HG03159 (cell line): ENCODE measurements around the gene ANKRD29.

Experiments used
- ATAC-seq: cut with Tn5 transposase; IDR thresholded peaks from one replicate; pipeline ENCODE4 v1.9.1; 2021; ENCODE audit warnings: mild to moderate bottlenecking, moderate library complexity; ENCODE audit not compliant: unreplicated experiment

Gene ANKRD29

GRCh38 chr18:23688528-23688927 lies 25.8 kb upstream of the ANKRD29 start:
- no peak for ATAC-seq

DNA sequence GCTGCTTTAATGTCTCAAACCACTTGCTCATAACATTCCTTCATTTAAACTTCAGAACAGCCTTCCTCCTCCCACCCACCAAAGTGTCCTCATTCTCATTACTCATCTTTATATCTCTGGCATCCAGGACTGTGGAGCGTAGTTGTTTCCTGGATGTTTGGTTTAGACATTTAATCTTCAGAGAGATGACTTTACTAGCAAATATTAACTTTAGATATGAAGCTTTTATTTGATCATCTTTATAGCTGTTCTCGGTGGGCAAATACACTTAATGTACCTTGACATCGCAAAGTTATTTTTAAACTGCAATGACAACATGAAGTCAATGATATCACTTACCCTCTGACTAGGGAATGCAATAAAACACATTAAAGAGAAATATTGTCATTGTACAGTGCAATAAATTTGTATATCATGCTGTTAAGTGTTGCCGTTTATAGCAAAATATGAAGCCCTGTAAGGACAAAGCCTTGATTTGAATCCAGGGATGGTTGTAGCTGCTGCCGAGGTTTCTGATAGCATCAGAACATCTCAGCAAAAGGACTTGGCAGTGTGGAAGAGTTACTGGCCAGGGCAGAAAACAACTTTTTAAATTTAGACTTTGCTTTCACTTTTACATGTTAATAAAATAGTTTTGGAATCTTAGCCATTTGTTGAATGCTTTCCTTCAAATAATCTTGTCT lies 21.9 kb upstream of the ANKRD29 start:
- no peak for ATAC-seq

DNA sequence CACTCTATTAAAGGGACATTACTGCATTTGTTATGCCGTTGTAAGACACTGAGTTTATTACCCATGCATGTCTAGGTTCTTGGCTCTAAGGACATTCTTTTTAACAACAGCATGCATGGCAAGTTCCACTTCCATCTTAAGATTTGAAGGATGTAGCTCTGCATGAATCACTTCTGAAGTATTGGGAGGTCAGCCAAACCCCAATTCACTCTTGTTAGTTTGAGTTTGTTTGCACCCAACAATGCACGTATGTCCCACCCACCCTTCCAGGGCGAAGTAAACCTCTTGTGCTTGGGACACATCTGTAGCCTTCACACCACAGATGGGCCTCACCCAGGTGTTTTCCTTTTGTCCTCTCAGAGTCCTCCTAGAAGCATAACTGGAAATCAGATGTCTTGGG lies 21.0 kb upstream of the ANKRD29 start:
- ATAC-seq: no peak

DNA sequence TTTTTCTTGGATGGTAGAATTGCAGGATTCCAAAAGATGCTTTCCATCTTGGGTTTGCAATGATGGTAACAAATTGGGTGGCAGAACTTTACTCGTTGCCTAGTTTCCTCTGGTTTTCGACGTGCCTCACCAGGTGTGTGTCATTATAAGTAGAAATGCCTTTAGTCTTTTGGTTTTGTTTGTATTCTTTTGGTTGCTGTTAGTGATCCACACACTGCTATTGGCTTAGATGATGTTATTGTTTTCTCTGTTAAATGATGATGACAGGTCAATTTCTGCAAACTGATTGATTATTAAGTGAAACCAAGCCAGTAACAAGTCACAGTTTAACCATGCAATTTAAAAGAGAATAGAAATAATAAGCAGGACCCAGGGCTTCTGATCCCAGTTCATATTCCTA lies 20.4 kb upstream of the ANKRD29 start:
- ATAC-seq: no peak

GRCh38 chr18:23682472-23682871 lies 19.8 kb upstream of the ANKRD29 start:
- no peak for ATAC-seq

- ATAC-seq: no peak
Measured at GRCh38 chr18:23682045-23682444, 19.3 kb upstream of the ANKRD29 start.

GRCh38 chr18:23675896-23676295 lies 13.2 kb upstream of the ANKRD29 start:
- ATAC-seq: no peak

- ATAC-seq: no peak
Measured at GRCh38 chr18:23675236-23675635, 12.5 kb upstream of the ANKRD29 start.

DNA sequence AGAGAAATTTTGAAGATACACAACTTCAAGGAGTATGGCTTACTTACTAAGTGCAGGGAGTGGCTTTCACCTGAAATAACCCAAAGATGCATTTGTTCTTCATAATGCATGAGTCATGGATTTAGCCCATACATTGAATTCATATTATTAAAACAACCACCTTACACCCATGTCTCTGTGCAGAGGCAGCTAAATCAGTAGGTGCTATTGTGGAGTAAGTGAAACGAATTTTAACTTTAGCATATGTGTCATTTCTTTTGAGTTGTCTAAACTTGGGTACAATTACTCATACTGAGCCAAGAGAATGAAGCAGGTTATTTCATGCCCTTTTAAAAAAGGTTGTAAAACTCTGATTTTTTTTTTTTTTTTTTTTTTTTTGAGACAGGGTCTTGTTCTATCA lies 11.0 kb upstream of the ANKRD29 start:
- ATAC-seq: no peak

DNA sequence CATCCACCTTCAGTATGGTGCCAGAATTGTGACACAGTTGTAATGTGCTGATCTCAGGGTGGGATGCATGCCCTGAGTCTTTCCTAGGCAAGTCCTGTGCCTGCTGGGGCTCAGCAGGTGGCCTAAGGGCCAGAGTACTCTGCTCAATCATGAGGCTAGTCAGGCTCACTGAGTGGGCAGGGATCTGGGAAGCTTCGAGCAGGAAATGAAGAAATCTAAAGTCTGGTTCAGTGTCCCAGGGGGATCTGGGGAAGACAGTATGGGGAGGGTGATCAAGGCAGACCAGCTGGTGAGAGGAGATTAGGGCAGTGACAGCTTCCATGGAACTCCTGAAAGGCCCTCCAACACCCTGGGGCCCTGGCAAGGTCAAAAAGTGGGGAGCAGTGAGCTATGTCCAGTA lies 8.9 kb upstream of the ANKRD29 start:
- ATAC-seq: no peak

DNA sequence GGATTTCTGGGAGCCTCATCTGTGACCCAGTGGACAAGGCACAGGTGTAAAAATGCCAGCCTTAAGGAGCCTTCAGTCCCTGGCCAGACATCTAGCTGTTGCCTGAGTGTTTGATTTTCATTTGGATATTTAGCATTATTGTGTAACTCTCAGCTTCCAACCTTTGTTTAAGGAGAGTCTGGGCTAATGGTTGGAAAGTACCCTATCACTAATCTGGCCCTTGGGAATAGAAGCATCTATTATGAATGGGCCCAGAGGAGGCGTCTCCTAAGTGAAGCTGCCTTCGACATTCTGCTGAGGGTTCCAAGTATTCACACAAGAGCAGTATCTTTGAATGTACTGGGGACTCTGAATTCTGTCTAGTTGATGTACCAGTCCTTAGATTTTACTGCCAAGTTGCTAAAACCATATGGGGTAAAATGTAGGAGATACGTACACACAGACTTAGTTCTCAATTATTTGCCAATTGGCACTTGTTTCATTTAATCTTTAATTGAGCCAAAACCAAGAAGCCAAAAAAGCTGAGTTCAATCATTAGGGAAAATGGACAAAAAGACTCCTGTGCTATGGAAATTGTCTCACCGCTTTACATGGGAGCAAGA lies 7.2 kb upstream of the ANKRD29 start:
- no peak for ATAC-seq

GRCh38 chr18:23669202-23669766 lies 6.6 kb upstream of the ANKRD29 start:
- ATAC-seq: no peak

DNA sequence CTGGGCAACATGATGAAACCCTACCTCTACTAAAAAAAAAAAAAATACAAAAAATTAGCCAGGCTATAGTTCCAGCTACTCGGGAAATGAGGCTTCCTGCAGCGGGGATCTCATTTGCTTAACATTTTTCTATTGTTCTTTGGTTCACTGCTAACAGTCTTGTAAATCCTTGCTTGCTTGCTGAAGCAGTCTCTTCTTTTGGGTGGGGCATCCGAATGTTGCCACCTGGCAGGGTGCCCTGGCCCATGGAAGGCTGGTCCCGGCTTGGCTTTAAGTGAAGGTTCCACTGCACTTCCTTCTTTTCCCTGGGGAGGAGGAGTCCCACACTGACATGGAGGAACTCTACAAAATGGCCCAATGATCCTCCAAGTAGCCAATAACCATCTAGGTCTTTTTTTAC lies 6.0 kb upstream of the ANKRD29 start:
- ATAC-seq: no peak

- ATAC-seq: no peak
Measured at GRCh38 chr18:23667114-23667513, 4.4 kb upstream of the ANKRD29 start.

GRCh38 chr18:23664674-23665073 lies 2.0 kb upstream of the ANKRD29 start:
- ATAC-seq: no peak

- no peak for ATAC-seq
Measured at GRCh38 chr18:23661735-23662308, 889 bp downstream of the ANKRD29 start.

GRCh38 chr18:23658285-23658684 lies 4.4 kb downstream of the ANKRD29 start:
- no peak for ATAC-seq

GRCh38 chr18:23652232-23652631 lies 10.5 kb downstream of the ANKRD29 start:
- no peak for ATAC-seq

- no peak for ATAC-seq
Measured at GRCh38 chr18:23650968-23651927, 11.5 kb downstream of the ANKRD29 start.

- no peak for ATAC-seq
Measured at GRCh38 chr18:23648940-23649607, 13.6 kb downstream of the ANKRD29 start.

DNA sequence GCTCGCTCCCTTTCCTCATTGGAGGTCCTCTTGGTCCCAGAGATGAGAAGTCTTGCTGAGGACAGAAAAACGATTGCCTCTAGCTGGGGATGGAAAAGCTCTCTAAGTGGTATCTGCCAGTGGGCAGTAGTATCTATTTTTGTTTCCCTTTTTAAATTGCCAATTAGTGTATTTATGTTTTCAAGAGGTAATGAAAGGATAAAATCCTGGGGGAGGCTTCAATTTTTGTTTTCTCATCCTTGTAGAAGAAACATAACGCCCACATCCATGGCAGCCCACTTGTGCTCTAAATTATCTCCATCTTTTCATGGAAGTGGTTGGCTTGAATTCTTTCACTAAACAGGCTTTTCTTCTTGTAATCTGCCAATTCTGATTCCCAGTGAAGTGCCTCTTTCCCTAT lies 14.3 kb downstream of the ANKRD29 start:
- ATAC-seq: no peak
